CD4-positive, alpha-beta T cell treated with Interleukin-6 at 100 ng/mL for 8 hours (primary cell): ENCODE measurements around the gene ZNF358.
"Not testable (repeated sequence)": the region's sequence is repeated elsewhere in the genome, so short reads cannot be mapped to it uniquely, and the experiment has no call there.

ENCODE experiments used
- DNase-seq: peaks from one replicate; pipeline ENCODE4 v3.0.0-alpha.2; 2020; ENCODE audit warnings: mixed read lengths, low spot score

ZNF358 gene

DNA sequence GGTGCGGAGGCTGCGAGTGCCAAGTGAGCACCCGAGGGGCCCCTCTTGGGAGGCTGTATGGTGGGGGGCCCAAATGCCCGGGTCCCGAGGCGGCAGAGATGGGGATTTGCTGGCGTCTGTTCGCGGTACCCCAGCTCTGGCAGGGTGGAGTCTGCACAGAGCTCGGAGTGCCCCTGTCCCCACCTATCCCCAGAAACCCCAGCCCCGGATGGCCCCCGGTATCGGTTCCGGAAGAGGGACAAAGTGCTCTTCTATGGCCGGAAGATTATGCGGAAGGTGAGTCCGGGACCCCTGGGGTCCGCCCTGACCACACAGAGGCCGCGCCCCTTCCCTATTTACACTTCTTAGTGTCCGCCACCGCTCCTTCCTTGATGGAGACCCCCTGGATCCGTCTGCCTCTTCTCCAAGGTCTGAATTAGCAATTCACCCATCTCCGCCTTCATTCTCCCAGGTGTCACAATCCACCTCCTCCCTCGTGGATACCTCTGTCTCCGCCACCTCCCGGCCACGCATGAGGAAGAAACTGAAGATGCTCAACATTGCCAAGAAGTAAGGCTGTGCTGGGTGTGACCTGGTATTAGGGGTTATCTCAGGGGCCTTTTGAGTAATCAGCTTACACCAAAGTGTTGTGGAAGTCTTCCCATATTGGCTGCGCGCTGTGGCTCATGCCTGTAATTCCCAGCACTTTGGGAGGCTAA, 20.2 kb downstream of the ZNF358 start:
- DNase-seq, result no peak

DNA sequence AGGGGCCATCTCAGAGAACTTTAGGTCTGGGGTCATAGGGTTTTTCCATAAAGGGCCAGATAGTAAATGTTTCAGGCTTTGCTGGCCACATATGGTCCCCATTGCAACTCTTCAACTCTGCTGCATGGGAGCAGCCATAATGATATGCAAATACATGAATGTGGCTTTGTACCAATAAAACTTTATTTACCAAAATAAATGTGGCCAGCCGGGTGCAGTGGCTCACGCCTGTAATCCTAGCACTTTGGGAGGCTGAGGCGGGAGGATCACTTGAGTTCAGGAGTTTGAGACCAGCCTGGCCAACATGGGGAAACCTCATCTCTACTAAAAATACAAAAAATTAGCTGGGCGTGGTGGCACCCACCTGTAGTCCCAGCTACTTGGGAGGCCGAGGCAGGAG, 23.1 kb downstream of the ZNF358 start:
- not testable (repeated sequence) for DNase-seq

DNA sequence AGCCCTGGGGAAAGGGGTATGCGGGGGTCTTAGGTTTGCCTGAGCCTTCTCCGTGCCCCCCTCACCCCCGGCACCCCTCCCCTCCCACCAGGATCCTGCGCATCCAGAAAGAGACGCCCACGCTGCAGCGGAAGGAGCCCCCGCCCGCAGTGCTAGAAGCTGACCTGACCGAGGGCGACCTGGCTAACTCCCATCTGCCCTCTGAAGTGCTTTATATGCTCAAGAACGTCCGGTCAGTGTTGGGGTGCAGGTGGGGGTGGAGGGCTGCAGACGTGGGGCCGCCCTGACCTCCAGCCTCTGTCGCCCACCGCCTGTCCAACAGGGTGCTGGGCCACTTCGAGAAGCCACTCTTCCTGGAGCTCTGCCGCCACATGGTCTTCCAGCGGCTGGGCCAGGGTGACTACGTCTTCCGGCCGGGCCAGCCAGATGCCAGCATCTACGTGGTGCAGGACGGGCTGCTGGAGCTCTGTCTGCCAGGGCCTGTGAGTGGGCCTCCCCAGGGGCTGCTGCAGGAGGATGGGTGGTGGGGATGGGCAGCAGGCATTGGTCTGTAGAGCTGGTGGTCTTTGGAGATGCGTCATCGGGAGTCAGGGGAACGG, 24.0 kb downstream of the ZNF358 start:
- DNase-seq, result no peak

DNA sequence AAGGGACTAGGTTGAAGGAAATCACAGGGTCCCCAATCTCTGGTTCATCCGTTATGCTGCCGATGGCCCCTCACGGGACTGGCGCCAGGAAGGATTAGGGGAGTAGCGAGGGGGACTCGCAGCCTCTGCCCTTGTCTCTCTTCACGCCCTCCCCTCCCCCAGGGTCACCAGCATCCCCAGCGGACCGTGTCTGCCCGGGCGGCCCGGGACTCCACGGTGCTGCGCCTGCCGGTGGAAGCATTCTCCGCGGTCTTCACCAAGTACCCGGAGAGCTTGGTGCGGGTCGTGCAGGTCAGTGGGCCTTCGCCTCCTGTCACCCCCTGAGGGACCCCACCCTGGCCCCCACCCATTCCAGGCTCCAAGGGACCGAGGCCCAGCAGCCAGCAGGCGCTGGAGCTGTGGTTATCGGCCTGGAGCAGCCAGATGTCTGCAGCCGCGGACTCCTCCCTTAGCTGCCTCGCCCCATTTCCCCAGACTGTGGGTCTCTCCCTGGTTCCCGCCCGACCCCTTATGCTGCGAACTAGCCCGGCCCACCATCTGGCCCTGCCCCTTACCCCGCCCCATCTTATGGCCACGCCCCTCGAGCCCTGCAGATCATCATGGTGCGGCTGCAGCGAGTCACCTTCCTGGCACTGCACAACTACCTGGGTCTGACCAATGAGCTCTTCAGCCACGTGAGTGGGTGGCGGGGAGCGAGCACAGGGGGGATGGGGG, 25.0 kb downstream of the ZNF358 start:
- no peak for DNase-seq

DNA sequence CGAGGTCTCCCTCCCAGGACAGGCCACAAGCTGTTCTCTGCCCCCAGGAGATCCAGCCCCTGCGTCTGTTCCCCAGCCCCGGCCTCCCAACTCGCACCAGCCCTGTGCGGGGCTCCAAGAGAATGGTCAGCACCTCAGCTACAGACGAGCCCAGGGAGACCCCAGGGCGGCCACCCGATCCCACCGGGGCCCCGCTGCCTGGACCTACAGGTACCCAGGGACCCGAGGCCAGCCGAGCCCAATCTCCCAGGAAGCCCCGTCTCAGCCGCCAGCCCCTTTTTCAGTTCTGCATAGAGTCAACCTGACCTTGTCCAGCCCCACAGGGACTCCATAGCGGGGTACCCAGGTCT, 25.5 kb downstream of the ZNF358 start:
- DNase-seq, result no peak

DNA sequence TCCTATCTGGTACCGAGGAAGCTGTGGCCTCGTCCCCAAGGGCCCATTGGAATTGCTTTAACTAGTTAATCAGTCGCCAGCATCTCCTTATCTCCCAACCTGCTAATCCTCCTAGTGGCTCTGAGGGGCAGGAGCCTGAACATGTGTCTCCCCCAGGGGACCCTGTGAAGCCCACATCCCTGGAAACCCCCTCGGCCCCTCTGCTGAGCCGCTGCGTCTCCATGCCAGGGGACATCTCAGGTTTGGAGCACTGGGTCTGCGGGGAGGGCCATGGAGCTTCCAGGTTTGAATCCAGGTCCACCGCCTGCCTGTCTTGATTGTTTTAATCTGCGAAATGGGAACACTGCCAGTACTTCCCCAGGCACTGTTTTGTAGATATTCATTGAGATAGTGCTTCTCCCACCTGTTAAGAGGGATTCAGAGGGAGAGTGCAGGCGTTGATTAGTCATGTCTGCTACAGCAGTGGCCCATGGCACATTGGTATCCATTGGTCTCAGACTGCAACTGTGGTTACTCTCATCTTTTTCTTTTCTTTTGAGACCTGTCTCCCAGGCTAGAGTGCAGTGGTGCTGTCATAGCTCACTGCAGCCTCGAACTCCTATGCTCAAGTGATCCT, 26.0 kb downstream of the ZNF358 start:
- no peak for DNase-seq

DNA sequence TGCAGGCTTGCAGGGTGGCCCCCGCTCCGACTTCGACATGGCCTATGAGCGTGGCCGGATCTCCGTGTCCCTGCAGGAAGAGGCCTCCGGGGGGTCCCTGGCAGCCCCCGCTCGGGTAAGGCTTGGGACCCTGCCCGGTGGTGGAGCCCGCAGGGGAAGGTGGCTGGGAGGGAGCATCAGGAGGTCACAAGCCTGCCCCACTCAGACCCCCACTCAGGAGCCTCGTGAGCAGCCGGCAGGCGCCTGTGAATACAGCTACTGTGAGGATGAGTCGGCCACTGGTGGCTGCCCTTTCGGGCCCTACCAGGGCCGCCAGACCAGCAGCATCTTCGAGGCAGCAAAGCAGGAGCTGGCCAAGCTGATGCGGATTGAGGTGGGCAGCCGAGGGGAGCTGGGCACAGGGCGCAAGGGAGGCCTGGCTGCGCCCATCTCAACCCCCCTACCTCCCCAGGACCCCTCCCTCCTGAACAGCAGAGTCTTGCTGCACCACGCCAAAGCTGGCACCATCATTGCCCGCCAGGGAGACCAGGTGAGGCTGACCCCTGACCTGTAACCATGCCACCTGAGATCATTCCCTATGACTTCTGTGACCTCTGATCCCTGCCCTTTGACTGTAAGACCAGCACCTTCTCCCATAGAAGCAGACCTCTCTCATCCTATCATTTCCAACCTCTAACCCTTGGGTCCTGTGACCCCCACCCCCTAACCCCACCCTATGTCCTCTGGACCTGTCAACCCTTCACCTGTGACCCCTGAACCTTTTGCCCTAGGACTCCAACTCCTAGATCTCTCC, 26.8 kb downstream of the ZNF358 start:
- DNase-seq, result no peak

DNA sequence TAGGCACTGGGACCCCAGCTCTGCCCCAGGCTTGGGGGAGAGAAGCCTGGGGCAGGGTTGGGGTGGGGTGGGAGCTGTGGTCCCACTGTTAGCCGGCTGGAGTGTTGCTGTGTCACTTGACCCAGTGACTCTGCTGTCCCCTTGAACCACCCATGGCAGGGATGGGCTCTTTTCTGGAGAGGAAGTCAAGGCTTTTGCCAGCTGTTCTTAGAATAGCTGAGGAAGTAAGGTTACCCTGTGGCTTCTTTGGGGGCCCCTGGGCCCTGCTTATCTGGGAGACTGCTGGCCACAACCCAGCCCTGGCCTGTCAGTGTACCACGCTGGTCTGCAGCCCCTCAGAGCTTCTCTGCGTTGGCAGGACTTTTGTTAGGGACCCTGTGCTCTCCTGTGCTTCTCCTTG, 28.7 kb downstream of the ZNF358 start:
- DNase-seq, result no peak

DNA sequence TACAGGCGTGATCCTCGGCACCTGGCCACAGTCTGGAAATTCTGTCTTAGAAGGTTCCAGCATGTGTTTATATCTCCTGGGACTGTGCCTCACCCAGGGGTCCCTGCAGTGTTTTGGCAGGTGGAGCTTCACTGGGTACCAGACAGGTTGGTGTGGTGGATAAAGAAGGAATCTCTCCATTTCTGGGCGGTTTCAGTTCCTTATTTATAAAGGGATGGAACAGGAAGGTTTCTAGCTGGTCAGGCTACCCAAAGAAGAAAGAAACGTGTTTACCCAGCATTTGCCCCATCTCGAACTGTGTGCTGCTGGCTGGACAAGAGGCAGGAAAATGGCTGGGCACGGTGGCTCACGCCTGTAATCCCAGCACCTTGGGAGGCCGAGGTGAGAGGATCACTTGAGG, 29.4 kb downstream of the ZNF358 start:
- DNase-seq, result no peak

DNA sequence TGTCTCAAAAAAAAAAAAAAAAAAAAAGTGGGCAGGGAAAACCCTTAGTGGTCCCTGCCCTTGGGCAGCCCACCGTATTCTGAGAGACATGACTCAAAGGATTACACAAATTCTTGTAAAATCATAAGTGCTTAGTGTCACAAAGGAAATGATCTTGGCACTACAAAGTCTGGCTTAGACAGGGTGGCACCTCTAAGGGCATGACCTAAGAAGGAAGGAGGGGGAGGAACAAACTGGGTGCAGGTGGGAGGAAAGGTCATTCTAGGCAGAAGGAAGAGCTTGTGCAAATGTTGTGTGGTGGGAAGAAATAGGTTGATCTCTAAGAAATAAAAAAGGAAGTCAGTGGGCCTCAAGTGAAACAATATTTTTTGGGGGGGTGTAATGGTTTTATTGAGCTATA, 30.0 kb downstream of the ZNF358 start:
- no peak for DNase-seq

DNA sequence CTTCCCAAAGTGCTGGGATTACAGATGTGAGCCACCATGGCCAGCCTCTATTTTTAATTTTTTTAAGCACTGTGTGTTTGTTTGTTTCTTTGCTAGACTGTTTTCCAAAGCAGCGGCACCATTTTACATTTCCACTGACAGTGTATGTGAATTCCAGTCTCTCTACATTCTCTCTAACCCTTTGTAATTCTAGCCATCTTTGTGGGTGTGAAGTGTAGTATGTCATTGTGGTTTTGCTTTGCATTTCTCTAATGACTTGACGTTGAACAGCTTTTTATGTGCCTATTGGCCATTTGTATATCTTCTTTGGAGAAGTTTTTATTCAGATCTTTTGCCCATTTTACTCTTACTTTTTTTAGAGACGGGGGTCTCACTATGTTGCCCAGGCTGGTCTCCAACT, 31.3 kb downstream of the ZNF358 start:
- no peak for DNase-seq

DNA sequence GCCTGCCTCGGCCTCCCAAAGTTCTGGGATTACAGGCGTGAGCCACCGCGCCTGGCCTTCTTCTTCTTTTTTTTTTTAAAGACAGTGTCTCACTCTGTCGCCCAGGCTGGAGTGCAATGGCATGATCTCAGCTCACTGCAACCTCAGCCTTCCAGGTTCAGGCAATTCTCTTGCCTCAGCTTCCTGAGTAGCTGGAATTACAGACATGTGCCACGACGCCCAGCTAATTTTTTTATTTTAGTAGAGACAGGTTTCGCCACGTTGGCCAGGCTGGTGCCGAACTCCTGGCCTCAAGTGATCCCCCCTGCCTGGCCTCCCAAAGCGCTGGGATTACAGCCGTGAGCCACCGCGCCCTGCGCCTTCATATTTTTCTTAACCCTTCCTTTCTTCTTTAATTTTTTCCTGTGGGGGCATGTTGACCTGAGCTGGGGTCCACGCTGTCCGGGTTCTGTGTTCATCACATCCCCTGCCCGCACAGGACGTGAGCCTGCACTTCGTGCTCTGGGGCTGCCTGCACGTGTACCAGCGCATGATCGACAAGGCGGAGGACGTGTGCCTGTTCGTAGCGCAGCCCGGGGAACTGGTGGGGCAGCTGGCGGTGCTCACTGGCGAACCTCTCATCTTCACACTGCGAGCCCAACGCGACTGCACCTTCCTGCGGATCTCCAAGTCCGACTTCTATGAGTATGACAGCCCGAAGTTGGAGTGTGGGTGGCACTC, 33.7 kb downstream of the ZNF358 start:
- DNase-seq, result no peak

DNA sequence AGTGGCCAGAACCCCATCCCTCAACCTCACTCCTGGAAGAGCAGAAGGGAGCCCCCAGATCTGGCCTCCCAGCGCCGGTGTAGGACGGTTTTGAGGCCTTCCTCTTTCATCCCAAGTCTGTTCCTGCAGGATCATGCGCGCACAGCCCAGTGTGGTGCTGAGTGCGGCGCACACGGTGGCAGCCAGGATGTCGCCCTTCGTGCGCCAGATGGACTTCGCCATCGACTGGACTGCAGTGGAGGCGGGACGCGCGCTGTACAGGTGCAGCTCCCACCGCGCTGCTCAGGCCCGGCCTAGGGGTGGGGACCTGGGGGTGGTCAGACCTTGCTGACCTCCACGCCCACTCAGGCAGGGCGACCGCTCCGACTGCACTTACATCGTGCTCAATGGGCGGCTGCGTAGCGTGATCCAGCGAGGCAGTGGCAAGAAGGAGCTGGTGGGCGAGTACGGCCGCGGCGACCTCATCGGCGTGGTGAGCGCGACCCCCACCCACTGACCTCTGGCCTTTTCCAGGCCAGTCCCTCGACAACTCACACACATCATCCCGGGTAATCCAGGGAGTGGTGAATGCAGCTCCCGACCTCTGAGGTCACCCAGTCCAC, 34.4 kb downstream of the ZNF358 start:
- no peak for DNase-seq

DNA sequence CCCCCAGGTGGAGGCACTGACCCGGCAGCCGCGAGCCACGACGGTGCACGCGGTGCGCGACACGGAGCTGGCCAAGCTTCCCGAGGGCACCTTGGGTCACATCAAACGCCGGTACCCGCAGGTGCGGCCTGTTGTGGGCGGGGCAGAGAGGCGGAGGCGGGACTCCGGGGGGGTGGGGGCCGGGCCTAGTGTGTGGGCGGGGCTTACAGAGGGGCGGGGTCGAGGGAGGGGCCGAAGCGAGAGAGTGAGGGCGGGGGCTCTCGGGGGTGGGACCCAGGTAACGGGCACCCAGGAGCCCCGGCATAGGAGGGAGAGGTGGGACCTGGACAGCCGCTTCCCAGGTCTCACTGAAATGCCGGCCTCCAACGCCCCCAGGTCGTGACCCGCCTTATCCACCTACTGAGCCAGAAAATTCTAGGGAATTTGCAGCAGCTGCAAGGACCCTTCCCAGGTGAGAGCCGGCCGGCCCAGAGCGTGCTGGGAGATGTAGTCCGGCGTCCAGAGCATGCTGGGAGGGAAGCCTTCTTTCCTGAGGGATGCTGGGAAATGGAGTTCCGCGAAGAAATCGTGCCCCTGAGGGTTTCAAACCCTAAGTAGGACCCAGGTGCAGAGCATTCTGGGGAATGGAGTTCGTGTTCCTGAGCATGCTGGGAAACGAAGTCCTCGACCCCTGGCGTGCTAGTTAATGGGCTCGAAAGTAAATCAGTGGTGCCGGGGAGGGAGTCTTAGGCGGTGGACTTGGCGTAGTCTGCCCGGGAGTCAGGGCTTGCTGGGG, 35.3 kb downstream of the ZNF358 start:
- peak; percentile 49 for DNase-seq

DNA sequence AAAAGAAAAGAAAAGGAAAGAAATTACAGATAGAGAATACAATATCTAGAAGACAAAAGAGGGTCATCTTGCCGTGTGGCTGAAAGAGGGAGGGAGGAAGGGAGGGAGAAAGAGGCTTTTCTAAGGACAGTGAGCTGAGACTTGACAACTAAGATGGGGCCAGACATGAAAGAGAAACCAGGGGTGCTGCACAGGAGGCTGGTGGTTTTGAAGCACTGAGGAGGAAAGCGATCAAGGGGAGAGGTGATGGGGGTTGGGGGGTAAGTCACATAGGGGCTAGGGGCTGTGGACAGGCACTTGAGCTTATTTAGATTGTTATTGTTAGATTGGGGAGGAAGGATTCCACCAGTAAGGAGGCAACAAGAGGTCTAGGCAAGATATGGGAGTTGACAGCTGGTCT, 36.9 kb downstream of the ZNF358 start:
- no peak for DNase-seq

DNA sequence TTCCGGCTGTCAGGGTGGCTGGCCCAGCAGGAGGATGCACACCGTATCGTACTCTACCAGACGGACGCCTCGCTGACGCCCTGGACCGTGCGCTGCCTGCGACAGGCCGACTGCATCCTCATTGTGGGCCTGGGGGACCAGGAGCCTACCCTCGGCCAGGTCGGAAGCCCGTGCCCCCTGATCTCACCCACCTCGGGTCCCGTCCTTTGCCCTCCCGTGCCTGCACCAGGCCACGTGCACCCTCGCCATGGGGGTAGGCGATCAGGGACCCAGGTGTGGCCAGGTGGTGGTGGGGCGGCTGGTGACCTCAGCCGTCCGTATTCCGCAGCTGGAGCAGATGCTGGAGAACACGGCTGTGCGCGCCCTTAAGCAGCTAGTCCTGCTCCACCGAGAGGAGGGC, 38.7 kb downstream of the ZNF358 start:
- no peak for DNase-seq

DNA sequence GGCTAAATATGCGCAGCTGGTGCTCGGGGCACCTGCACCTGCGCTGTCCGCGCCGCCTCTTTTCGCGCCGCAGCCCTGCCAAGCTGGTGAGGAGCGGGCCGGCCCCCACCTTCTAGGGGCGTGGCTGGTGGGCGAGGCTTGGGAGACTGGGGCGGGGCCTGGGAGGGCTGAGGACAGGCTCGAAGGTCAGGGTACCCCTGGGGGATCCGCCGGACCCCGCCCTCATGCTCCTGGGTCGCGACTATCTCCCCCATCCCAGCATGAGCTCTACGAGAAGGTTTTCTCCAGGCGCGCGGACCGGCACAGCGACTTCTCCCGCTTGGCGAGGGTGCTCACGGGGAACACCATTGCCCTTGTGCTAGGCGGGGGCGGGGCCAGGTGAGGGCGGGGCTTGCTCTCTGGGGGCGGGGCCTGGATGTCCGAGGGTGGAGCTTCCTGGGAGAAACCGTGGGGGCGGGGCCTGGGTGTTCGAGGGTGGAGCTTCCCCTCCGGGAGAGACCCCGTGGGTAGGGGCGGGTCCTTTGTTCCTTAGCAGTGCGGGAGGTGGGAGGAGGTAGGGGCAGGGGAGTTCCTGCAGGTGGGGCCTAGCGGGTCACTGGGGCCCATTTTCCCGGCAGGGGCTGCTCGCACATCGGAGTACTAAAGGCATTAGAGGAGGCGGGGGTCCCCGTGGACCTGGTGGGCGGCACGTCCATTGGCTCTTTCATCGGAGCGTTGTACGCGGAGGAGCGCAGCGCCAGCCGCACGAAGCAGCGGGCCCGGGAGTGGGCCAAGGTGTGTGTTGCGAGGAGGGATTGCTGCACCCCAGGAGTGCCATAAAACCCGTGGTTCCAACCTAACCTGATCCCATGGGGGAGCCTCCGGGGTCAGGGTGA, 39.3 kb downstream of the ZNF358 start:
- DNase-seq, result no peak

DNA sequence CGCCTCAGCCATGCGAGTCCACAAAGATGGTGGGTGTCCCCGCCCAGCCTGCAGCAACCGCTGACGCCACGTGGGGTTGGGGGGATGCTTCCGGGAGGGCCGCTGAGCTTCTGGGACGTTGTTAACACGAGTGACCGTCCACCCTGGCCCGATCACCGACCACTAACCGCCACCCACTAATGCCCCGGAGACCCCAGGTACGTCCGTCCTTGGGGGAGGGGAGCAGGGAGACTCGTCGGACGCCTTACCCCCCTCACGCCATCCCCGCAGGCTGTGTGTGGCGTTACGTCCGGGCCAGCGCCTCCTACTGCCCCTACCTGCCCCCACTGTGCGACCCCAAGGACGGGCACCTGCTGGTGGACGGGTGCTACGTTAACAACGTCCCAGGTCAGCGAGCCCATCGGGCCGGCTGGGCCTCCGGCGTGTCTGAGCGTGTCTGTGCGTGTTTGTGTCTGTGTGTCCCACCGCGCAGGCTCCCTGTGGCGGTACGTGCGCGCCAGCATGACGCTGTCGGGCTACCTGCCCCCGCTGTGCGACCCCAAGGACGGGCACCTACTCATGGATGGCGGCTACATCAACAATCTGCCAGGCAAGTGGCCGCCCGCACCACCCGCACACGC, 40.9 kb downstream of the ZNF358 start:
- DNase-seq, result no peak

DNA sequence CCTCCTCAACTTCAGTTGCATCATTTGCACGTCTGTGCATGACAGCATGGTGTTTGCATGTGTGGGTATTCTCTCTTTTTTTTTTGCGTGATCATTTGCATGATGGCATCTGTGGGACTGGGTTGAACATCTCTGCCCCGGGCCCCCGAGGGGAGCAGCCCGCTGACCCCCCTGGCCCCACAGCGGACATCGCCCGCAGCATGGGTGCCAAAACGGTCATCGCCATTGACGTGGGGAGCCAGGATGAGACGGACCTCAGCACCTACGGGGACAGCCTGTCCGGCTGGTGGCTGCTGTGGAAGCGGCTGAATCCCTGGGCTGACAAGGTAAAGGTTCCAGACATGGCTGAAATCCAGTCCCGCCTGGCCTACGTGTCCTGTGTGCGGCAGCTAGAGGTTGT, 42.8 kb downstream of the ZNF358 start:
- no peak for DNase-seq
